Measurements from ENCODE around the gene RPL11.
"Not testable (repeated sequence)": the region's sequence is repeated elsewhere in the genome, so short reads cannot be mapped to it uniquely, and the experiment has no call there.

Gene RPL11

GRCh38 chr1:23687680-23688079 lies 3.9 kb upstream of the RPL11 start:
- not testable (repeated sequence) for DNase-seq

- not testable (repeated sequence) for DNase-seq
These were observed 3.3 kb upstream of the RPL11 start for GRCh38 chr1:23688281-23688680.

- no peak for DNase-seq
These were observed 784 bp downstream of the RPL11 start for GRCh38 chr1:23692308-23692871.

GRCh38 chr1:23693599-23693998 lies 2.0 kb downstream of the RPL11 start:
- no peak for DNase-seq

- no peak for DNase-seq
These were observed 2.8 kb downstream of the RPL11 start for GRCh38 chr1:23694371-23694770.

- no peak for DNase-seq
These were observed 4.1 kb downstream of the RPL11 start for GRCh38 chr1:23695667-23696066.

- no peak for DNase-seq
These were observed 4.9 kb downstream of the RPL11 start for GRCh38 chr1:23696335-23696989.

- no peak for DNase-seq
These were observed 6.9 kb downstream of the RPL11 start for GRCh38 chr1:23698466-23698865.

GRCh38 chr1:23699280-23700179 lies 7.9 kb downstream of the RPL11 start:
- no peak for DNase-seq

- DNase-seq: no peak
These were observed 9.7 kb downstream of the RPL11 start for GRCh38 chr1:23701310-23701709.

- DNase-seq: no peak
These were observed 10.4 kb downstream of the RPL11 start for GRCh38 chr1:23701996-23702395.

- DNase-seq: no peak
These were observed 13.4 kb downstream of the RPL11 start for GRCh38 chr1:23704834-23705495.

GRCh38 chr1:23709229-23709628 lies 17.6 kb downstream of the RPL11 start:
- no peak for DNase-seq

GRCh38 chr1:23718482-23718881 lies 26.9 kb downstream of the RPL11 start:
- DNase-seq: no peak

GRCh38 chr1:23719162-23719820 lies 27.7 kb downstream of the RPL11 start:
- no peak for DNase-seq

- DNase-seq: no peak
These were observed 28.8 kb downstream of the RPL11 start for GRCh38 chr1:23720256-23720995.

- no peak for DNase-seq
These were observed 31.0 kb downstream of the RPL11 start for GRCh38 chr1:23722652-23723051.

GRCh38 chr1:23726686-23727085 lies 35.1 kb downstream of the RPL11 start:
- DNase-seq: no peak

GRCh38 chr1:23727362-23727811 lies 35.8 kb downstream of the RPL11 start:
- DNase-seq: no peak

GRCh38 chr1:23732363-23733224 lies 41.0 kb downstream of the RPL11 start:
- DNase-seq: no peak

- not testable (repeated sequence) for DNase-seq
These were observed 41.7 kb downstream of the RPL11 start for GRCh38 chr1:23733281-23733680.
